Bladder microvascular endothelial cell (primary cell): Measurements from ENCODE around the gene USPL1. TPM values are rescaled to one million over a fixed set of nuclear protein-coding genes. Genes with fewer than 3 reads are reported as not detected.

Experiments used
- total RNA-seq: library from RNA; depleted of rRNA; stranded (reverse); fragments of >200 nt; gene quantifications from 2 replicates; pipeline ENCODE4 v1.2.3, GENCODE V29; 2014

USPL1 gene
- 9.2 and 15.0 TPM in 2 replicates for total RNA-seq

DNA sequence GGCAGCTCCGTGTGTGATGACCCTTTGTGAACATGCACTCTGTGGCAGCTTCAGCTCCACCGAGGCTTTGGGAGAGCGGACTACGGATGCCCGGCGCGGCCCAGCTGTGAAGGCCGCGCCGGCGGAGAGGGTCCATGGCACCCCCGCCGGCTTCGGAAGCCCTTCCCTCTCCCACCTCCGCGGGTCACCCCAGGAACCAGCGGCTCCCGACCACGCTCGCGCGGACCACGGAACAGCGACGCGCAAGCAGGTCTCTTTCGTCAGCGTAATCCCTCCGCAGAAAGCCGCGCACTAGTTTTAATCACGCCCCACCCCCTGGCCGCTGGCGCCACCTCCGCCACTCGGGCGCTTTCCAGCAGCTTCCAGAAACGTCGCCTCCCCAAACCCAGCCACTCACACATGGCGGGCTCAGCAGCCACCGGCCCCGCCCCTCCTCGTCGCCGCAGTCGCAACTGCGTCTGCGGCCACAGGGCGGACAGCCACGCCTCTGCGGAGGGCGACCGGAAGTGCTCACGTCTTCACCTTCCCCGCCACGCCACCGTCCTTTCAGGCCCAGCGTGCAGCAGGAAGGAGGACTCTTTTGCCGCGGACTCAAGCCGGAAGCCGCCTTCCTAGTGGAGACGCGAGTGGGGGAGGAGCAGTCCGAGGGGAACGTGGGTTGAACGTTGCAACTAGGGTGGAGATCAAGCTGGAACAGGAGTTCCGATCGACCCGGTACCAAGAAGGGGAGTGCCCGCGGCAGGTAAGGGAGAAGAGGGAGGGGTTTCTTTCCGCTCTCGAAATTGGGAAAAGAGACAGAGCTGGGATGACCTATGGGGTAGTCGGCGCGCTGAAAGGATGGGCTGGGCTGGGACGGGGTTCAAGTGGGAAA is at the start of gene USPL1:
Gene USPL1 (plus strand): TSS at position 606 of the 871 bp plus-strand sequence. CDS start 3,221 bp downstream, outside the sequence.

Other genes with a start within 250 kb of the USPL1 start
- not detected in 2 replicates for gene UBE2L5, start 195.4 kb upstream of the USPL1 start, total RNA-seq
- 269 and 291 TPM in 2 replicates for gene HMGB1, start 152.0 kb upstream of the USPL1 start, total RNA-seq
- 3.5 TPM in 1 of 2 replicates, not detected in the other for gene ALOX5AP, start 117.6 kb downstream of the USPL1 start, total RNA-seq